ENCODE results near the gene LPP.

DNA sequence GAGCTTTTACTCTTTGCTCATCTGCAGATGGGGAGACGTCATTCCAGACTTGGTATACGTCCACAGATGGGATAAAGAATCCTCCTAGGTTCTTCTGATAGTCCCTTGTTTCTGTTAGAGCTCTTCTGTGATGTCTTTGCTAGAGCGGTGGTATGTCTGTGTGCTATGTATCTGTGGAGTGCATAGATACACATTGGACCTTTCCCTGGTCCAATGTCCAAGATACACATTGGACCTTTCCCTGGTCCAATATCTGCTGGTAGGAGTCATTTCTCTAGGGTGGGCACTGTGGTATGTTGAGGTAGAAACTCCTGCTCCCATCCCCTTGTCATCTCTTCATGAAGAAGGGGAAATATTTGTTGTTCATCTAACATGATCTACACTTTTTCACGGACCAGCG, 47.5 kb upstream of the LPP start:
- no peak for TF ChIP-seq CTCF (IDR thresholded peaks at IDR 0.05)
- no peak for TF ChIP-seq POLR2A (IDR thresholded peaks at IDR 0.05)

All from Peyer's patch (tissue), 4 donors.